HL-60/S4 treated with phorbol 12-myristate 13-acetate at 8.2 ng/mL for 4 days and 3 days (cell line): ENCODE measurements around the gene BTRC.

ENCODE experiments used
- in situ Hi-C: fragments of 300-500 bp; cut with MboI; formaldehyde crosslinking; loops from 2 replicates; pipeline ENCODE4 v1.15.0; 2022; ENCODE audit warnings: low sequenced_read_pairs

Gene BTRC

GRCh38 chr10:101441541-101442455, 87.8 kb downstream of the BTRC start:
- in situ Hi-C loops: no loop called here

GRCh38 chr10:101442456-101442800, 88.5 kb downstream of the BTRC start:
- in situ Hi-C loops: no loop called here

- in situ Hi-C loops: no loop called here
These were observed 90.3 kb downstream of the BTRC start for GRCh38 chr10:101444058-101444898.

- in situ Hi-C loops: no loop called here
These were observed 92.1 kb downstream of the BTRC start for GRCh38 chr10:101446071-101446470.

- in situ Hi-C loops: no loop called here
These were observed 93.0 kb downstream of the BTRC start for GRCh38 chr10:101446947-101447346.

GRCh38 chr10:101447477-101447876, 93.5 kb downstream of the BTRC start:
- in situ Hi-C loops: no loop called here

GRCh38 chr10:101450277-101451080, 96.5 kb downstream of the BTRC start:
- in situ Hi-C loops: no loop called here

GRCh38 chr10:101451261-101451660, 97.3 kb downstream of the BTRC start:
- in situ Hi-C loops: no loop called here

- in situ Hi-C loops: no loop called here
These were observed 97.7 kb downstream of the BTRC start for GRCh38 chr10:101451667-101452069.

GRCh38 chr10:101452176-101452575, 98.2 kb downstream of the BTRC start:
- in situ Hi-C loops: no loop called here

- in situ Hi-C loops: no loop called here
These were observed 98.6 kb downstream of the BTRC start for GRCh38 chr10:101452593-101452992.

GRCh38 chr10:101453318-101453717, 99.4 kb downstream of the BTRC start:
- in situ Hi-C loops: no loop called here

- in situ Hi-C loops: no loop called here
These were observed 100.1 kb downstream of the BTRC start for GRCh38 chr10:101453791-101454718.

GRCh38 chr10:101458869-101459268, 104.9 kb downstream of the BTRC start:
- in situ Hi-C loops: no loop called here

GRCh38 chr10:101464082-101464481, 110.1 kb downstream of the BTRC start:
- in situ Hi-C loops: no loop called here

GRCh38 chr10:101464599-101464998, 110.6 kb downstream of the BTRC start:
- in situ Hi-C loops: no loop called here

GRCh38 chr10:101466016-101466912, 112.3 kb downstream of the BTRC start:
- in situ Hi-C loops: no loop called here

GRCh38 chr10:101467286-101467770, 113.4 kb downstream of the BTRC start:
- in situ Hi-C loops: no loop called here

- in situ Hi-C loops: no loop called here
These were observed 114.2 kb downstream of the BTRC start for GRCh38 chr10:101468159-101468558.
